Lower leg skin (tissue), 4 donors: Measurements from ENCODE around the gene HK2. TPM values are rescaled to one million over a fixed set of nuclear protein-coding genes. Genes with fewer than 3 reads are reported as not detected.
"Not testable (repeated sequence)": the region's sequence is repeated elsewhere in the genome, so short reads cannot be mapped to it uniquely, and the experiment has no call there.

Experiments used
- DNase-seq, 2 donors: peaks; one replicate each; pipeline ENCODE4 v3.0.0-alpha.2; 2019; ENCODE audit warnings: low spot score in 2 of 2
- H3K4me3 ChIP-seq: fragments of 200-600 bp; sonication (generic); 2 replicates; pipeline ENCODE4 v1.5.1; 2017; ENCODE audit warnings: mild to moderate bottlenecking, low read depth; ENCODE audit not compliant: poor library complexity, severe bottlenecking
- POLR2A ChIP-seq, 2 donors: fragments of 450-650 bp; IDR thresholded peaks; one replicate each; pipeline ENCODE4 v1.6.1; 2016 to 2017; ENCODE audit warnings: antibody characterized with exemption in 2 of 2, mild to moderate bottlenecking in 1 of 2, moderate library complexity in 1 of 2
- WGBS, 2 donors: methylation state at CpG; one replicate each; pipeline ENCODE4 v1.1.5; 2018; 5-methylcytosine and 5-hydroxymethylcytosine counted together
- intact Hi-C: fragments of 100-400 bp; cut with DNase I; formaldehyde crosslinking; loops from one replicate; pipeline ENCODE4 v1.15.0; 2023; ENCODE audit warnings: low total_unique reads
- total RNA-seq, 4 donors: library from RNA; depleted of rRNA; stranded (reverse); fragments of >200 nt; gene quantifications; one replicate each; pipeline ENCODE4 v1.1.0, GENCODE V29; 2016
- TF ChIP-seq, protein P1 (sequence below), 3 donors: fragments of 450-650 bp; IDR thresholded peaks; one replicate each; pipeline ENCODE4 v1.5.1; 2016; ENCODE audit warnings: antibody characterized with exemption in 3 of 3, mild to moderate bottlenecking in 3 of 3, moderate library complexity in 2 of 3

Gene HK2
- total RNA-seq, 4 donors from 2014 or later = 22.4 to 27.3 (median 25.8) TPM

GRCh38 chr2:74889159-74889558 lies 55.2 kb downstream of the HK2 start:
- TF ChIP-seq POLR2A (IDR thresholded peaks at IDR 0.05) = no peak
- TF ChIP-seq, protein P1, sequence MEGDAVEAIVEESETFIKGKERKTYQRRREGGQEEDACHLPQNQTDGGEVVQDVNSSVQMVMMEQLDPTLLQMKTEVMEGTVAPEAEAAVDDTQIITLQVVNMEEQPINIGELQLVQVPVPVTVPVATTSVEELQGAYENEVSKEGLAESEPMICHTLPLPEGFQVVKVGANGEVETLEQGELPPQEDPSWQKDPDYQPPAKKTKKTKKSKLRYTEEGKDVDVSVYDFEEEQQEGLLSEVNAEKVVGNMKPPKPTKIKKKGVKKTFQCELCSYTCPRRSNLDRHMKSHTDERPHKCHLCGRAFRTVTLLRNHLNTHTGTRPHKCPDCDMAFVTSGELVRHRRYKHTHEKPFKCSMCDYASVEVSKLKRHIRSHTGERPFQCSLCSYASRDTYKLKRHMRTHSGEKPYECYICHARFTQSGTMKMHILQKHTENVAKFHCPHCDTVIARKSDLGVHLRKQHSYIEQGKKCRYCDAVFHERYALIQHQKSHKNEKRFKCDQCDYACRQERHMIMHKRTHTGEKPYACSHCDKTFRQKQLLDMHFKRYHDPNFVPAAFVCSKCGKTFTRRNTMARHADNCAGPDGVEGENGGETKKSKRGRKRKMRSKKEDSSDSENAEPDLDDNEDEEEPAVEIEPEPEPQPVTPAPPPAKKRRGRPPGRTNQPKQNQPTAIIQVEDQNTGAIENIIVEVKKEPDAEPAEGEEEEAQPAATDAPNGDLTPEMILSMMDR (IDR thresholded peaks at IDR 0.05) = no peak
- peak in 1 of 2 donors; percentile 20 for DNase-seq
- intact Hi-C loops = no loop called here
- WGBS, 2 donors = 95 to 96% methylated on average over 8 of the region's 9 CpGs
- no peak overlapping the region for H3K4me3 ChIP-seq

GRCh38 chr2:74890711-74891110 lies 56.8 kb downstream of the HK2 start:
- DNase-seq = peak in 1 of 2 donors; percentile 67
- no peak for TF ChIP-seq POLR2A (IDR thresholded peaks at IDR 0.05)
- TF ChIP-seq, protein P1 (IDR thresholded peaks at IDR 0.05) = no peak
- intact Hi-C loops = no loop called here

GRCh38 chr2:74891136-74891764 lies 57.3 kb downstream of the HK2 start:
- intact Hi-C loops = no loop called here
- TF ChIP-seq, protein P1 (IDR thresholded peaks at IDR 0.05) = no peak
- no peak for TF ChIP-seq POLR2A (IDR thresholded peaks at IDR 0.05)
- H3K4me3 ChIP-seq = no peak overlapping the region
- DNase-seq = peak in 1 of 2 donors; percentile 40
- WGBS, 2 donors = 79 to 94% methylated on average over 7 of the region's 7 CpGs

More at GRCh38 chr2:74890711-74891110, 56.8 kb downstream of the HK2 start:
- H3K4me3 ChIP-seq = no peak overlapping the region
- WGBS, 2 donors = 84 to 90% methylated on average over 8 of the region's 8 CpGs

DNA sequence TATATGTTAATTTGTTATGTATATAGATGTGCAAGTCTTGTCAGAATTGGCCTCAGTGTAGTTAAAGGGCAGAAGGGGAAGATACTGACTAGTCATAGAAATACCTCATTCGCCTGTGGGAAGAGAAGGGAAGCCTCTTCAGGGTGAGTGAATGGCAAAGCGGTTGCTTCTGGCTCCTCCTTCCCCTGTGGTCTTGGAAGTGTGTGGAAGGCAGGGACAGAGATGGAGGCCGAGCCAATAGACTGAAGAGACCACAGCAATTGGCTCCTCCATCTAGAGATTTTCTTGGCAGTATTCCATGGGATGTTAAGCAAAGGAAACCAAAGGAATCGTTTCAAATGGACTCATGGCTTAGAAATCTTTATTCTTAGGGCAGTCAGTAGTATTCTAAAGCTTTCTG lies 57.9 kb downstream of the HK2 start:
- intact Hi-C loops, H3K4me3 ChIP-seq: not testable (repeated sequence)
- peak in 1 of 2 donors; percentile 10 for DNase-seq
- WGBS, 2 donors = 82% methylated on average over 4 of the region's 4 CpGs

DNA sequence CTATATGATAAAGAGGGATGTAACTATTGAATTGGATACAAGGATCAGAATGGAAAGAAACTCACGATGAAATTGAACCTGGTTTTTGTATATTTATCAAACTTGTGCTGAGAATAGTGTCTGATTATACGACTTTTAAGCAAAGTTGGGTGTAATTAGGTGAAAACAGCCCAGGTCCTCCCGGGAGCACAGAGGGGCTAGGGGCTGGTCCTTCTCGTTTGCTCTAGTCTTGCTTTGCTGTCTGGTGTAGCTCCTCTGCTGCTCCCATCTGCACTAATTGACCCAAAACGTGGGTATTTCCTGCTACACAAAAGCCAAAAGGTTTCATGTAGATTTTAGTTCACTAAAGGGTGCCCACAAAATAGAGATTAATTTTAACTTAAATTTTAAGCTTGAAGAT lies 58.7 kb downstream of the HK2 start:
- DNase-seq = peak in 1 of 2 donors; percentile 40
- no peak for TF ChIP-seq POLR2A (IDR thresholded peaks at IDR 0.05)
- TF ChIP-seq, protein P1 (IDR thresholded peaks at IDR 0.05) = no peak
- intact Hi-C loops = no loop called here
- no peak overlapping the region for H3K4me3 ChIP-seq
- 85 to 89% methylated on average over 5 of the region's 5 CpGs for WGBS, 2 donors

- 43 to 58% methylated on average over 5 of the region's 5 CpGs for WGBS, 2 donors
- DNase-seq = peak in 1 of 2 donors; percentile 49
- intact Hi-C loops = no loop called here
Observed at GRCh38 chr2:74893332-74893731, 59.4 kb downstream of the HK2 start.

More at GRCh38 chr2:74893332-74893731, 59.4 kb downstream of the HK2 start:
- TF ChIP-seq, protein P1 (IDR thresholded peaks at IDR 0.05) = no peak
- no peak for TF ChIP-seq POLR2A (IDR thresholded peaks at IDR 0.05)
- no peak overlapping the region for H3K4me3 ChIP-seq
